Mesenchymal stem cell (in vitro differentiated cells and primary cell): ENCODE data around the gene GPR75.
"Not testable (repeated sequence)": the region's sequence is repeated elsewhere in the genome, so short reads cannot be mapped to it uniquely, and the experiment has no call there.

Source experiments
- DNase-seq: peaks from one replicate; pipeline ENCODE4 v3.0.0-alpha.2; 2013
- H2AFZ ChIP-seq: one replicate; pipeline ENCODE4 v1.6.1; 2013; ENCODE audit warnings: low read depth, mild to moderate bottlenecking, control low read depth, inconsistent platforms, low read length, moderate library complexity
- H2AK5ac ChIP-seq: 2 replicates; pipeline ENCODE4 v1.6.1; 2013; ENCODE audit warnings: low read length, moderate library complexity, mild to moderate bottlenecking, inconsistent platforms; ENCODE audit not compliant: severe bottlenecking
- H2BK120ac ChIP-seq: one replicate; pipeline ENCODE4 v1.6.1; 2013; ENCODE audit warnings: low read depth, mild to moderate bottlenecking, inconsistent platforms, low read length, moderate library complexity
- H2BK12ac ChIP-seq, 2 experiments: one replicate each; pipeline ENCODE4 v1.6.1; 2013; ENCODE audit warnings: inconsistent platforms in 2 of 2, low read length in 2 of 2, mild to moderate bottlenecking in 2 of 2, moderate library complexity in 2 of 2, control low read depth in 1 of 2
- H2BK15ac ChIP-seq: one replicate; pipeline ENCODE4 v1.6.1; 2013; ENCODE audit warnings: mild to moderate bottlenecking, low read depth, inconsistent platforms; ENCODE audit not compliant: poor library complexity, severe bottlenecking
- H2BK5ac ChIP-seq: 2 replicates; pipeline ENCODE4 v1.6.1; 2013; ENCODE audit warnings: low read depth, mild to moderate bottlenecking, low read length, control low read depth, inconsistent platforms; ENCODE audit not compliant: poor library complexity, severe bottlenecking
- H3K14ac ChIP-seq, 2 experiments: one replicate each; pipeline ENCODE4 v1.6.1; 2013; ENCODE audit warnings: inconsistent platforms in 2 of 2, low read length in 2 of 2, control low read depth in 1 of 2, mild to moderate bottlenecking in 1 of 2, moderate library complexity in 1 of 2
- H3K18ac ChIP-seq, 2 experiments: one replicate each; pipeline ENCODE4 v1.6.1; 2013; ENCODE audit warnings: inconsistent platforms in 2 of 2, low read length in 2 of 2, control low read depth in 1 of 2, low read depth in 1 of 2, mild to moderate bottlenecking in 1 of 2
- H3K23ac ChIP-seq, 2 experiments: one replicate each; pipeline ENCODE4 v1.6.1; 2013; ENCODE audit warnings: inconsistent platforms in 2 of 2, low read length in 2 of 2, mild to moderate bottlenecking in 2 of 2, moderate library complexity in 2 of 2, control low read depth in 1 of 2
- H3K27ac ChIP-seq: 2 replicates; pipeline ENCODE4 v1.5.1; 2013; ENCODE audit warnings: mild to moderate bottlenecking, moderate library complexity, low read length, control low read depth, inconsistent platforms; ENCODE audit not compliant: poor library complexity, severe bottlenecking
- H3K27me3 ChIP-seq, 2 experiments: 2 replicates each; pipeline versions ENCODE4 v1.6.1 to v1.7.0; 2013; ENCODE audit warnings: low read length in 2 of 2, mild to moderate bottlenecking in 2 of 2, moderate library complexity in 2 of 2, control low read depth in 1 of 2, inconsistent platforms in 1 of 2; ENCODE audit not compliant: control insufficient read depth in 1 of 2, insufficient read depth in 1 of 2
- H3K36me3 ChIP-seq, 2 experiments: 2 replicates each; pipeline versions ENCODE4 v1.6.1 to v1.7.0; 2013; ENCODE audit warnings: low read length in 2 of 2, control low read depth in 1 of 2, inconsistent platforms in 1 of 2, low read depth in 1 of 2, mild to moderate bottlenecking in 1 of 2; ENCODE audit not compliant: insufficient read depth in 2 of 2, control insufficient read depth in 1 of 2
- H3K4ac ChIP-seq, 2 experiments: one replicate each; pipeline ENCODE4 v1.6.1; 2013; ENCODE audit warnings: inconsistent platforms in 2 of 2, low read length in 2 of 2, mild to moderate bottlenecking in 2 of 2, moderate library complexity in 2 of 2, control low read depth in 1 of 2, low read depth in 1 of 2
- H3K4me1 ChIP-seq: 2 replicates; pipeline ENCODE4 v1.6.1; 2013; ENCODE audit warnings: low read depth, low read length, control low read depth; ENCODE audit not compliant: control insufficient read depth, insufficient read depth
- H3K4me2 ChIP-seq: 2 replicates; pipeline ENCODE4 v1.6.1; 2013; ENCODE audit warnings: low read length, mild to moderate bottlenecking, inconsistent platforms; ENCODE audit not compliant: poor library complexity, severe bottlenecking
- H3K4me3 ChIP-seq, 2 experiments: 2 replicates each; pipeline versions ENCODE4 v1.5.1 to v1.7.0; 2013; ENCODE audit warnings: low read length in 2 of 2, mild to moderate bottlenecking in 2 of 2, control low read depth in 1 of 2, low read depth in 1 of 2; ENCODE audit not compliant: insufficient read depth in 1 of 2
- H3K79me1 ChIP-seq: replicated peaks from 2 replicates; pipeline ENCODE4 v1.6.1; 2013; ENCODE audit warnings: mild to moderate bottlenecking, control low read depth, low read length, inconsistent platforms; ENCODE audit not compliant: poor library complexity, severe bottlenecking
- H3K9ac ChIP-seq: 2 replicates; pipeline ENCODE4 v1.7.0; 2013; ENCODE audit warnings: mild to moderate bottlenecking, low read length, moderate library complexity
- H3K9me3 ChIP-seq: 2 replicates; pipeline ENCODE4 v1.7.0; 2013; ENCODE audit warnings: mild to moderate bottlenecking, low read length; ENCODE audit not compliant: control insufficient read depth
- H4K8ac ChIP-seq: one replicate; pipeline ENCODE4 v1.6.1; 2013; ENCODE audit warnings: inconsistent platforms, mild to moderate bottlenecking, low read length, moderate library complexity
- H4K91ac ChIP-seq: one replicate; pipeline ENCODE4 v1.6.1; 2013; ENCODE audit warnings: mild to moderate bottlenecking, low read length, inconsistent platforms
- WGBS: methylation state at CpG from one replicate; pipeline ENCODE4 v1.1.7; 2013; ENCODE audit warnings: mixed read lengths; 5-methylcytosine and 5-hydroxymethylcytosine counted together

Gene GPR75

GRCh38 chr2:53856272-53856671, 3.5 kb downstream of the GPR75 start:
- DNase-seq, result no peak

GRCh38 chr2:53854678-53855077, 5.1 kb downstream of the GPR75 start:
- Histone ChIP-seq H2BK120ac (no peak overlapping the region), H3K4me2 (no peak overlapping the region), H4K91ac (no peak overlapping the region), H3K18ac (no peak overlapping the region), H2AK5ac (no peak overlapping the region), H2BK12ac (no peak overlapping the region), H3K23ac (no peak overlapping the region), H2BK15ac (no peak overlapping the region), H3K4ac (no peak overlapping the region), H3K79me1 (peaks cover 21% of the 10 kb centered on the region), H3K9me3 (no peaks in the 10 kb centered on the region), H3K36me3 (peaks cover 19 to 30% of the 10 kb centered on the region in 2 experiments), H3K27me3 (no peaks in the 10 kb centered on the region), H2AFZ (no peak overlapping the region), H2BK5ac (no peak overlapping the region), H3K4me1 (peaks cover 2% of the 10 kb centered on the region), H3K4me3 (no peak overlapping the region), H4K8ac (no peak overlapping the region), H3K27ac (no peak overlapping the region), H3K9ac (no peak overlapping the region), H3K14ac (no peak overlapping the region)
- 100% methylated on average over 2 of the region's 2 CpGs for WGBS
- no peak for DNase-seq

More at GRCh38 chr2:53856272-53856671, 3.5 kb downstream of the GPR75 start:
- Histone ChIP-seq H2BK5ac (no peak overlapping the region), H3K4ac (no peak overlapping the region), H2AK5ac (no peak overlapping the region), H3K79me1 (peaks cover 24% of the 10 kb centered on the region), H2BK15ac (no peak overlapping the region), H2AFZ (no peak overlapping the region), H3K9ac (no peak overlapping the region), H3K4me3 (no peak overlapping the region), H3K36me3 (peaks cover 24 to 29% of the 10 kb centered on the region in 2 experiments), H3K18ac (no peak overlapping the region), H4K8ac (no peak overlapping the region), H3K4me1 (peaks cover 2% of the 10 kb centered on the region), H2BK120ac (no peak overlapping the region), H3K27ac (no peak overlapping the region), H2BK12ac (no peak overlapping the region), H4K91ac (no peak overlapping the region), H3K23ac (no peak overlapping the region), H3K4me2 (no peak overlapping the region), H3K14ac (no peak overlapping the region), H3K9me3 (no peaks in the 10 kb centered on the region), H3K27me3 (no peaks in the 10 kb centered on the region)
- 100% methylated on average over 2 of the region's 2 CpGs for WGBS

GRCh38 chr2:53852532-53852931, 7.2 kb downstream of the GPR75 start:
- no peak overlapping the region for H3K18ac ChIP-seq
- H3K4ac ChIP-seq, result no peak overlapping the region
- no peaks in the 10 kb centered on the region for H3K27me3 ChIP-seq
- H2AFZ ChIP-seq, result no peak overlapping the region
- no peak overlapping the region for H2AK5ac ChIP-seq
- peaks cover 15% of the 10 kb centered on the region for H3K79me1 ChIP-seq
- H2BK15ac ChIP-seq, result no peak overlapping the region
- peaks cover 14 to 38% of the 10 kb centered on the region in 2 experiments for H3K36me3 ChIP-seq
- no peak overlapping the region for H3K27ac ChIP-seq
- H3K4me1 ChIP-seq, result peaks cover 2% of the 10 kb centered on the region
- H2BK120ac ChIP-seq, result no peak overlapping the region
- no peak overlapping the region for H3K9ac ChIP-seq
- WGBS, result 96% methylated on average over 4 of the region's 4 CpGs
- H4K91ac ChIP-seq, result no peak overlapping the region
- H3K4me2 ChIP-seq, result no peak overlapping the region
- H3K14ac ChIP-seq, result no peak overlapping the region
- DNase-seq, result no peak
- no peak overlapping the region for H3K23ac ChIP-seq
- H2BK5ac ChIP-seq, result no peak overlapping the region
- H3K4me3 ChIP-seq, result no peak overlapping the region
- no peaks in the 10 kb centered on the region for H3K9me3 ChIP-seq
- no peak overlapping the region for H4K8ac ChIP-seq
- no peak overlapping the region for H2BK12ac ChIP-seq

- DNase-seq, result peak; percentile 38
- not testable (repeated sequence) for H3K27me3 ChIP-seq, H3K14ac ChIP-seq, H2BK120ac ChIP-seq, H4K8ac ChIP-seq, H3K27ac ChIP-seq, H2BK5ac ChIP-seq, H3K4me2 ChIP-seq, H3K23ac ChIP-seq, H3K9ac ChIP-seq, H3K4ac ChIP-seq, H3K4me3 ChIP-seq, H2AFZ ChIP-seq, H2BK12ac ChIP-seq, H2AK5ac ChIP-seq, H3K4me1 ChIP-seq, H4K91ac ChIP-seq, H3K18ac ChIP-seq, H3K9me3 ChIP-seq, H2BK15ac ChIP-seq
- peaks cover 14 to 35% of the 10 kb centered on the region in 2 experiments for H3K36me3 ChIP-seq
- WGBS, result 86% methylated on average over 7 of the region's 9 CpGs
- peaks cover 11% of the 10 kb centered on the region for H3K79me1 ChIP-seq
Observed at GRCh38 chr2:53851052-53851757, 8.6 kb downstream of the GPR75 start.
